ENCODE data around the gene TBC1D28.
"Not testable (repeated sequence)": the region's sequence is repeated elsewhere in the genome, so short reads cannot be mapped to it uniquely, and the experiment has no call there.

The TBC1D28 gene

DNA sequence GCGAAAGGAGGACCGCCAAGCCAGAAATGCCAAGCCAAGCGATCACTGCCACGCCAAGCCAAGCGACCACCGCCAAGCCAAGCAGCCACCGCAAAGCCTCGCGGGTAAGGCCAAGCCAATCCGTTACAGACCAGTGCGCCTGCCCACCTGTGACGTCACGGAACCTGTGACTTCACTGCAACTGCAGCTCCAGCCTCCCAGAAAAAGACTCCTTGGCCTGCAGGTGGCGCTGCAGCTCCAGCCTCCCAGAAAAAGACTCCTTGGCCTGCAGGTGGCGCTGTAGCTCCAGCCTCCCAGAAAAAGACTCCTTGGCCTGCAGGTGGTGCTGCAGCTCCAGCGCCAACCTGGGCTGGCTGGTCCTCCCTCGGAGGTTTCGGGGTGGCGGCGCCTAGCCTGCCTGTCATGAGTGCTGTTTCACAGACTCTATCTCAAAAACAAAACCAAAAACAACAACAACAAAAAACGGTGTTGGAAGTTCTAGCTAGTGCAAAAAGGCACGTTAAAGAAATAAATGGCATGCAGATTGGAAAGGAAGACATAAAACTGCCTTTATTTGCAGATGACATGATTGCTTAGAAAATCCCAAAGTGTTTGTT, 18.6 kb downstream of the TBC1D28 start:
- peak; percentile 86 for DNase-seq (ENCODE audit: low read depth, low spot score)
- H3K4me3 ChIP-seq (ENCODE audit: low read length) = peak overlapping the region; percentile 58

DNA sequence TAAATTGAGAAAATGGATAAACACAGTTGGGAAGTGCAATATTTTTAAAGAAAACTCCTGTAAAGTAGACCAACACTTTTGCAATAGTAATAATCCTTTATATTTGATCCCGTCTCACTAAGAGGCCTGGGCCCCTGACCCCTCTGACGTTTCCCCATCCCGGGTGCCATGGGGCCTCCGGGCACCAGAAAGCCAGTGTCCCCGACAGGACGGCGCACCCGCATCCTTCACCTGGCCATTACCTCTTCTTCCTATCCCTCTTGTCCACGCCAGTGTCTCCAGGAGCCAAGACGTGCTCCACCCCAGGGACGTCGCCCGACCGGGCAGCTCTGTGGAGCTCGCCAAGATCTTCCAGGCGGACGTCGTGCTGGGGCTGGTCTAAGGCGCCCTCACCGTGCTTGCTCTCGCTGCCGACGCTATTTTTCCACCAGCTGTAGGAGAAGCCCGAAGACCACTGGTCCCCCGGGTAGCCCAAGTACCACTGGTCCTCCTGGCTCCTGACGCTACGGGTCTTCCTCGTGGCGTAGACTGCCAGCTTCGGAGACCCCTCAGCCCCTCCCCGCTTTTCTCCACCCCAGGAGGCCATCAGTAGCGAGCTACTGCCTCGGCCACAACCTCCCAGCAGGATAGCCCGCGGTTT, 19.2 kb downstream of the TBC1D28 start:
- DNase-seq (ENCODE audit: low read depth, low spot score) = not testable (repeated sequence)
- H3K4me3 ChIP-seq (ENCODE audit: low read length) = peak overlapping the region; percentile 58

DNA sequence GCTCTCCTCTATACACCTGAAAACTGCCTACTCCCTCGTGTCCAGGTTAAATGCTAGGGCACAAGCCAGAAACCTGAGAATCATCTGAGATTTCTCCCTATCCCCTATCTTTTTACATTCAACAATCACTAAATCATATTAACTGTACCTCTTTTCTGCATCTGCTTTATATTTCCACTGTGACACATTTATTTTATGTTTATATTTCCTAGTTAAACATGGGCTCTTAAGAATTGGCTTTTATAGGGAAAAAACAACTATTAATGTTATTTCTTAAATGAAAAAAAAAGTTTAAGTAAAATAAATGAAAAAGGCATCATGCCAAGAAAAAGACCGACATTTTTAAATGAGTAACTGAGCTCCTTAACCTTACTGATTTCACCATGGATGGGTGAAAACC, 26.6 kb downstream of the TBC1D28 start:
- not testable (repeated sequence) for H3K4me3 ChIP-seq (ENCODE audit: low read length)

DNA sequence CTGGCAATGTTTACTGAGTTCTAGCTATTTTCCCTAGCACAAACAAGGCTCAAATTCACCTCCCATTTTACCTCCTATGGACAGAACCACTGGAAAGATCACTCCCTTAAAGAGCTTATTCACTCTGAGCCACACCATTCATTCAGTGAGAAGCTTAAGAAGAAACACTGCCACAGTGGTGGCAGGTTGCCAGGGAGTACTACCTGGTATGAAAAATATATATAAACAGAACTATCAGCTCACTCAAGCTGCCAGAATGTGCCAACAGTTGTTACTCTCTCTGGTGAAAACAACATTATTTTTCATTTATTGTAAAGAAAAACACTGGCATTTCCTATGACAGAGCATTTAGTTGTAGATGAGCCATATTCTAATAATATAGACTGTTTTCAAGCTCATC, 31.2 kb downstream of the TBC1D28 start:
- DNase-seq (ENCODE audit: low read depth, low spot score); H3K4me3 ChIP-seq (ENCODE audit: low read length): not testable (repeated sequence)

More for the DNA sequence above, 26.6 kb downstream of the TBC1D28 start:
- DNase-seq (ENCODE audit: low read depth, low spot score) = not testable (repeated sequence)

DNA sequence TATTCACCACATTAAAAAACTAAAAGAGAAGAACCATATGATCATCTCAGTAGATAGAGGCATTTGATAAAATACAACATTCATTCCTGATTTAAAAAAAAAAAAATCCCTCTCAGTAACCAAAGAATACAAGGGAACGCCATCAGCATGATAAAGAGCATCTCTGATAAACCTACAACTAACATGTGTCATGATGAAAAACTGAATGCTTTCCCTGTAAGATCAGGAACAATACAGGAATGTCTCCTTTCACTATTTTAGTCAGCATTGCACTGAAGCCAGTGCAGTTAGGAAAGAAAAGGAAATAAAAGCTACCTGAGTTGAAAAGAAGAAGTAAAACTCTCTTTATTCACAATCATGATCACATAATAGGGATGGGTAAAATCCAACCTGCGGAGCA, 51.1 kb downstream of the TBC1D28 start:
- DNase-seq (ENCODE audit: low read depth, low spot score); H3K4me3 ChIP-seq (ENCODE audit: low read length): not testable (repeated sequence)

All from Jurkat, Clone E6-1 (cell line).